Measurements from ENCODE around the gene TOR4A. TPM values are rescaled to one million over a fixed set of nuclear protein-coding genes. Genes with fewer than 3 reads are reported as not detected.

TOR4A gene
- total and polyA plus RNA-seq, 9 donors = 0.85 to 16.3 (median 8.2) TPM

- H3K9me3 ChIP-seq = no peaks in the 10 kb centered on the region
- H3K4me1 ChIP-seq (ENCODE audit: insufficient read depth) = peaks cover 4% of the 10 kb centered on the region
- 39 to 49% (median 46%) methylated on average over 30 to 36 of the region's 36 CpGs for WGBS, 3 donors
- intact Hi-C loops (cut with DNase I) = no loop called here
- no peak overlapping the region for H3K4me3 ChIP-seq
- H3K27me3 ChIP-seq = no peaks in the 10 kb centered on the region
- H3K27ac ChIP-seq = no peak overlapping the region
- no peak for TF ChIP-seq POLR2A (IDR thresholded peaks at IDR 0.05)
- no peaks in the 10 kb centered on the region for H3K36me3 ChIP-seq
- no peak for DNase-seq
Measured at GRCh38 chr9:137244486-137245449, 32.8 kb upstream of the TOR4A start.

- no peak for DNase-seq
- peaks cover 4% of the 10 kb centered on the region for H3K4me1 ChIP-seq (ENCODE audit: insufficient read depth)
- no peak overlapping the region for H3K27ac ChIP-seq
- no peak overlapping the region for H3K4me3 ChIP-seq
- no peaks in the 10 kb centered on the region for H3K9me3 ChIP-seq
- intact Hi-C loops (cut with DNase I) = no loop called here
- no peaks in the 10 kb centered on the region for H3K36me3 ChIP-seq
- no peaks in the 10 kb centered on the region for H3K27me3 ChIP-seq
- TF ChIP-seq POLR2A (IDR thresholded peaks at IDR 0.05) = no peak
- no peak for TF ChIP-seq EP300 (IDR thresholded peaks at IDR 0.05)
- no peak for TF ChIP-seq CTCF (IDR thresholded peaks at IDR 0.05)
- 73 to 84% (median 78%) methylated on average over 25 of the region's 25 CpGs for WGBS, 3 donors
Measured at GRCh38 chr9:137245450-137246421, 31.8 kb upstream of the TOR4A start.

DNA sequence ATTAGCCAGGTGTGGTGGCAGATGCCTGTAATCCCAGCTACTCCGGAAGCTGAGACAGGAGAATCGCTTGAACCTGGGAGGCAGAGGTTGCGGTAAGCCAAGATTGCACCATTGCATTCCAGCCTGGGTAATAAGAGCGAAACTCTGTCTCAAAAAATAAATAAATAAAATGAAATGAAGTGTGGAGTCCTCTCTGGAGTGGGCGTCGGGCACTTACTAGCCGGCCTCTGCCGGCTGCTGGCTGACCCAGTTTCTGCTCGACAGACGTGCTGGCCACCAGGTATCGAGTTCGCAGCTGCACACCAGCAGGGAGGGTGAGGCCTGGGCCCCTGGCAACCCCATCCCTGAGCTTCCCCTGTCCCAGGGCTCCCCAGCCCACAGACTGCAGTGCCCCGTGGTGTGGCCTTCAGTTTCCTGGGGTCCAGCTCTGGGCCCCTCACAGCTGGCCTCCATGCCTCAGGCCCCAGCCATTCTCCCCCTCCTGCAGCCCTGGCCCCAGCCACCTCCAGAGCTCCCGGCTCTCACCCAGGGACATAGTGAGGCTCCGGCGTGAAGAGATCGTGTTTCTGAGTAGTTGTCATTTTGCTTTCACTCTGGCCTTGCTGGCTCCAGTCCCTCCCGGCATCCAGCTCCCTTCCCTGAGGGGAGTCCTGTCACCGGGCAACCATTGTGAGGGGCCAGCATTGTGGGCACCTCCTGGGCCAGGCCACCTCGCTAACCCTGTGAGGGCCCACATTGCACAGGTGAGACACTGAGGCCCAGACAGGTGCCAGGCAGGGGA is 30.2 kb upstream of the TOR4A start:
- H3K4me1 ChIP-seq (ENCODE audit: insufficient read depth) = peaks cover under 1% of the 10 kb centered on the region
- no peaks in the 10 kb centered on the region for H3K9me3 ChIP-seq
- DNase-seq = no peak
- intact Hi-C loops (cut with DNase I) = no loop called here
- TF ChIP-seq EP300 (IDR thresholded peaks at IDR 0.05) (no peak), CTCF (IDR thresholded peaks at IDR 0.05) (no peak)
- no peaks in the 10 kb centered on the region for H3K27me3 ChIP-seq
- H3K27ac ChIP-seq = no peak overlapping the region
- no peak overlapping the region for H3K4me3 ChIP-seq
- no peaks in the 10 kb centered on the region for H3K36me3 ChIP-seq
- WGBS, 3 donors = 37 to 57% (median 47%) methylated on average over 20 of the region's 20 CpGs

DNA sequence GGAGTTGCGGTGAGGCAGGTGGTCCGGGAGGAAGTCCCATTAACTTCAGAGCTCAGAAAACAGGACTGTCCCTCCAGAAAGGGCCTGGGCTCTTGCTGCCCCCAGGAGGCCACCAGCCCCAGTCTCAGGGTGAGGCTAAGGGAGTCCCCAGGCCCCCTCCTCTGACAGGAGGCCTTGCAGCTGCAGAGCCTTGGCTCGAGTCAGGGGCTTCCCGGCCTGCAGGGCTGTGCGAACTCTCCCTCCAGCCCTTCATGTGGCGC is 29.7 kb upstream of the TOR4A start:
- H3K9me3 ChIP-seq = no peaks in the 10 kb centered on the region
- TF ChIP-seq POLR2A (IDR thresholded peaks at IDR 0.05) = no peak

More for the DNA sequence above, 29.7 kb upstream of the TOR4A start:
- intact Hi-C loops (cut with DNase I) = no loop called here
- no peaks in the 10 kb centered on the region for H3K27me3 ChIP-seq
- 47 to 69% (median 52%) methylated on average over 6 of the region's 6 CpGs for WGBS, 3 donors
- H3K4me3 ChIP-seq = no peak overlapping the region
- no peak for DNase-seq
- no peak overlapping the region for H3K27ac ChIP-seq
- H3K4me1 ChIP-seq (ENCODE audit: insufficient read depth) = no peaks in the 10 kb centered on the region
- H3K36me3 ChIP-seq = no peaks in the 10 kb centered on the region

All from ovary (tissue), 9 donors.